ENCODE results near the gene SEMA3D.

DNA sequence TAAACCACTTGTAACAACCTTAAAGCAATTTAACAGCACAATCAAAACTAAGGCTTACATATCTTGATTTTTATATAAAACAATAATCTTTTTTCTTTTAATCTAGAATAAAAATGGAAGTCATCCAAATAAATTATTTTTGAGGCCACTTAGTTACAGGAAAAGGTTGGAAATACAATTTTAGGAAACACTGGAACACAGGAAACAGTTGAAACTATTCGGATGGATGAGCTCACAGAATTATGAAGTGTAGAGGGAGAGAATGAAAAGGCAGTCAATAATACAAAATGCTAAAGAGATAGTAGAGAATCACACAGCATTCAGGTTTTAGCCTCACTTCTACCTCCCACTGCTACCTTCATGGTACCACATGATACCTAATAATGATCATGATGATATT, 124.2 kb downstream of the SEMA3D start:
- TF ChIP-seq, protein P1, sequence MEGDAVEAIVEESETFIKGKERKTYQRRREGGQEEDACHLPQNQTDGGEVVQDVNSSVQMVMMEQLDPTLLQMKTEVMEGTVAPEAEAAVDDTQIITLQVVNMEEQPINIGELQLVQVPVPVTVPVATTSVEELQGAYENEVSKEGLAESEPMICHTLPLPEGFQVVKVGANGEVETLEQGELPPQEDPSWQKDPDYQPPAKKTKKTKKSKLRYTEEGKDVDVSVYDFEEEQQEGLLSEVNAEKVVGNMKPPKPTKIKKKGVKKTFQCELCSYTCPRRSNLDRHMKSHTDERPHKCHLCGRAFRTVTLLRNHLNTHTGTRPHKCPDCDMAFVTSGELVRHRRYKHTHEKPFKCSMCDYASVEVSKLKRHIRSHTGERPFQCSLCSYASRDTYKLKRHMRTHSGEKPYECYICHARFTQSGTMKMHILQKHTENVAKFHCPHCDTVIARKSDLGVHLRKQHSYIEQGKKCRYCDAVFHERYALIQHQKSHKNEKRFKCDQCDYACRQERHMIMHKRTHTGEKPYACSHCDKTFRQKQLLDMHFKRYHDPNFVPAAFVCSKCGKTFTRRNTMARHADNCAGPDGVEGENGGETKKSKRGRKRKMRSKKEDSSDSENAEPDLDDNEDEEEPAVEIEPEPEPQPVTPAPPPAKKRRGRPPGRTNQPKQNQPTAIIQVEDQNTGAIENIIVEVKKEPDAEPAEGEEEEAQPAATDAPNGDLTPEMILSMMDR (IDR thresholded peaks at IDR 0.05), result no peak
- TF ChIP-seq EP300 (IDR thresholded peaks at IDR 0.05) (no peak), POLR2A (IDR thresholded peaks at IDR 0.05) (no peak)
